Measurements from ENCODE around the gene FBN2. TPM values are rescaled to one million over a fixed set of nuclear protein-coding genes. Genes with fewer than 3 reads are reported as not detected.
"Not testable (repeated sequence)": the region's sequence is repeated elsewhere in the genome, so short reads cannot be mapped to it uniquely, and the experiment has no call there.

Gene FBN2
- polyA plus RNA-seq, 1 experiment, result 157 TPM

DNA sequence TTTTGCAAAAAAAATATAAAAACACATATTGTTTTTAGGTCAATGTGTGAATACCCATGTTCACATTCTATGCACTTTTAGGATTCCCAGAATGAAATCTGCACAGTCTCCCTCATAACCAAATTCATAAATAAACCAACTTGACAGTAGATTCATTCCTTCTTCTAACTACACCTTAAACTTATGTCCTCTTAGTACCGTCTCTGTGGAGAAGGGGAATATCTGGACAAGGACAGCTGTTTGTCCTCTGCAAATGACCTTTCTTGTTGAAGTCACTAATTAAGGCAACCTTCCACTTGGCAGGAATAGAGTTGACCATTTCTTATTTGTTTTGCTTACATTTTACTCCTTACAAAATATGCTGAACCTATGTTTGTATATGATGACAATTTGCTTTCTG lies 71.1 kb downstream of the FBN2 start:
- Histone ChIP-seq H3K27me3 (ENCODE audit: control insufficient read depth, insufficient read depth, low read length) (no peaks in the 10 kb centered on the region), H3K4me3 (ENCODE audit: low read depth, low read length) (no peak overlapping the region), H3K36me3 (ENCODE audit: control insufficient read depth, insufficient read depth, low read length) (peaks cover 4% of the 10 kb centered on the region; the same call in 1 of the 2 replicates)
- TF ChIP-seq, protein P1, sequence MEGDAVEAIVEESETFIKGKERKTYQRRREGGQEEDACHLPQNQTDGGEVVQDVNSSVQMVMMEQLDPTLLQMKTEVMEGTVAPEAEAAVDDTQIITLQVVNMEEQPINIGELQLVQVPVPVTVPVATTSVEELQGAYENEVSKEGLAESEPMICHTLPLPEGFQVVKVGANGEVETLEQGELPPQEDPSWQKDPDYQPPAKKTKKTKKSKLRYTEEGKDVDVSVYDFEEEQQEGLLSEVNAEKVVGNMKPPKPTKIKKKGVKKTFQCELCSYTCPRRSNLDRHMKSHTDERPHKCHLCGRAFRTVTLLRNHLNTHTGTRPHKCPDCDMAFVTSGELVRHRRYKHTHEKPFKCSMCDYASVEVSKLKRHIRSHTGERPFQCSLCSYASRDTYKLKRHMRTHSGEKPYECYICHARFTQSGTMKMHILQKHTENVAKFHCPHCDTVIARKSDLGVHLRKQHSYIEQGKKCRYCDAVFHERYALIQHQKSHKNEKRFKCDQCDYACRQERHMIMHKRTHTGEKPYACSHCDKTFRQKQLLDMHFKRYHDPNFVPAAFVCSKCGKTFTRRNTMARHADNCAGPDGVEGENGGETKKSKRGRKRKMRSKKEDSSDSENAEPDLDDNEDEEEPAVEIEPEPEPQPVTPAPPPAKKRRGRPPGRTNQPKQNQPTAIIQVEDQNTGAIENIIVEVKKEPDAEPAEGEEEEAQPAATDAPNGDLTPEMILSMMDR (IDR thresholded peaks at IDR 0.05; ENCODE audit: insufficient read depth, low read depth, low read length), result no peak
- ChIA-PET POLR2A (no interaction called here), CTCF (no interaction called here)
- no peak for DNase-seq (ENCODE audit: low read depth)

DNA sequence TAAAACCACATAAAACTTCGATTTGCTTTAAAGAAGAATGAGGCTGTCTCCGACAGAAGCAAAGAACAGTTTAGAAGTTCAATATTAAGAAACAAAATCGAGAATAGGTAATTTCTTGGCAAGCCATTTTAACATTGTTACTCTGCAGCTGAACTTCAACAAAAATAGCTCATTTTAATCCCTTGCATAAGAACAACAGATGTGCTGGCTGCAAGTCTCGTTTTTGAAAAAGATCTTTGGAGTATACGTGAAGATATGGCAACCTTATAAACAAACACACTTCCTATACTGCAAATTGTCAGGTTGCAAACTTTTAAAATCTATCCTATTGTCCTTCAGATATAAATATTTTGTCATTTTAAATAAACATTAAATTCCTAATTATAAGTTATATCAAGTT lies 71.5 kb downstream of the FBN2 start:
- no peaks in the 10 kb centered on the region for H3K27me3 ChIP-seq (ENCODE audit: control insufficient read depth, insufficient read depth, low read length)
- DNase-seq (ENCODE audit: low read depth), result no peak
- H3K4me3 ChIP-seq (ENCODE audit: low read depth, low read length), result no peak overlapping the region
- POLR2A ChIA-PET, result no interaction called here
- peaks cover 4% of the 10 kb centered on the region; the same call in 1 of the 2 replicates for H3K36me3 ChIP-seq (ENCODE audit: control insufficient read depth, insufficient read depth, low read length)
- TF ChIP-seq, protein P1 (IDR thresholded peaks at IDR 0.05; ENCODE audit: insufficient read depth, low read depth, low read length), result no peak
- CTCF ChIA-PET, result no interaction called here

DNA sequence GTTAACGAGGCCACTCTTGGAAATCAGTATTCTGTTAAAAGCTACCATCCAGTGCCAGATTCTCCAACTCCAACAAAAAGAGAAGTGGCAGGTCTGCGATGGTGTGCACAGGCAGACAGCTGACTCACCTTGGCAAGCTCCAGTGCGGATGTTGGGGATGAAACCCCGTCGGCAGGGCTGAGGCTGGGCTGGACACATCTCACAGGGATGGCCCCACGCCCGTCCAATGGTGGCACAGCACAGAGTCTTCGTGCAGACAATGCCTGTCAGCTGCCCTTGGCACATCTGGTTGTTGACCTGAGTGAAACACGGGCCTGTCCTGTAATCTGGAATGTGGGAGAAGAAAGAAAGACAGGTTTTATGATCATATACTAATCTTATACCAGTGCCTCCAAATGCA lies 73.4 kb downstream of the FBN2 start:
- POLR2A ChIA-PET, result no interaction called here
- DNase-seq (ENCODE audit: low read depth), result no peak

DNA sequence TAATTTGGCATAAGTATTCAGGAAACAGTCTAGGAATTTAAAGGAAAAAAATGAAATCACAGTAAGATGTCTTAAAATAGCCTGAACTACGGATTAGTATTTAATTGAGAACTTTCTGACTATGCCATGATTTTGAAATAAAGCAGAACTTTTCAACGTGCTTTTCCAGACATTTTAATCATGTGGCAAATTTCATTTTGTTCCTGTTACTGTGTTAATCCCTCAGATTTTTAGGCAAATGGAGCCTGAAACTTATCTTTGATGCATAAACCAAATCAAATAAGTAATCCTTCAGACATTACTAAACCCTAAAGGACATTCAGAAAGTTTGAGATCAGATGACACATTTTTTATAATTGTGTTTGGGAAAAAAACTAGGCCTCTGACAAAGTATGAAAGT lies 75.7 kb downstream of the FBN2 start:
- ChIA-PET POLR2A (interaction anchor here (0.5 kb wide), 1 partner anchor 113 kb away, joined by 6 read pairs; no protein-coding TSS in a partner anchor), CTCF (no interaction called here)
- DNase-seq (ENCODE audit: low read depth), result no peak
- Histone ChIP-seq H3K36me3 (ENCODE audit: control insufficient read depth, insufficient read depth, low read length) (peaks cover 3% of the 10 kb centered on the region; the same call in 1 of the 2 replicates), H3K27me3 (ENCODE audit: control insufficient read depth, insufficient read depth, low read length) (no peaks in the 10 kb centered on the region), H3K4me3 (ENCODE audit: low read depth, low read length) (no peak overlapping the region)
- TF ChIP-seq, protein P1 (IDR thresholded peaks at IDR 0.05; ENCODE audit: insufficient read depth, low read depth, low read length), result no peak

More for the DNA sequence above, 73.4 kb downstream of the FBN2 start:
- no peak overlapping the region for H3K4me3 ChIP-seq (ENCODE audit: low read depth, low read length)
- CTCF ChIA-PET, result no interaction called here
- no peaks in the 10 kb centered on the region for H3K27me3 ChIP-seq (ENCODE audit: control insufficient read depth, insufficient read depth, low read length)
- H3K36me3 ChIP-seq (ENCODE audit: control insufficient read depth, insufficient read depth, low read length), result peaks cover 4% of the 10 kb centered on the region; the same call in 1 of the 2 replicates
- TF ChIP-seq, protein P1 (IDR thresholded peaks at IDR 0.05; ENCODE audit: insufficient read depth, low read depth, low read length), result no peak

DNA sequence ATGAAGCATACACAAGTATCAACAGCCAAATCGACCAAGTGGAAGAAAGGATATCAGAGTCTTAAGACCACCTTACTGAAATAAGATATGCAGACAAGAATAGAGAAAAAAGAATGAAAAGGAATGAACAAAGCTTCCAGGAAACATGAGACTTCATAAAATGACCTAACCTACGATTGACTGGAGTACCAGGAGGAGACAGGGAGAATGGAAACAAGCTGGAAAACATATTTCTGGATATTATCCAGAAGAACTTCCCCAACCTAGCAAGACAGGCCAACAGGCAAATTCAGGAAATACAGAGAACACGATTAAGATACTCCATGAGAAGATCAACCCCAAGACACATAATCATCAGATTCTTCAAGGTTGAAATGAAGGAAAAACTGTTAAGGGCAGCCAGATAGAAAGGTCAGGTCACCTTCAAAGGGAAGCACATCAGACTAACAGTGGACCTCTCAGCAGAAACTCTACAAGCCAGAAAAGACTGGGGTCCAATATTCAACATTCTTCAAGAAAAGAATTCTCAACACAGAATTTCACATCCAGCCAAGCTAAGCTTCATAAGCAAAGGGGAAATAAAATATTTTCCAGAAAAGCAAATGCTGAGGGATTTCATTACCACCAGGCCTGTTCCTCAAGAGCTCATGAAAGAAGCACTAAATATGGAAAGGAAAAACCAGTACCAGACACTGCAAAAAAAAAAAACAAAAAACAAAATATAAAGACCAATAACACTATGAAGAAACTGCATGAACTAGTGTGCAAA lies 80.7 kb downstream of the FBN2 start:
- not testable (repeated sequence) for H3K27me3 ChIP-seq (ENCODE audit: control insufficient read depth, insufficient read depth, low read length); DNase-seq (ENCODE audit: low read depth); H3K4me3 ChIP-seq (ENCODE audit: low read depth, low read length); H3K36me3 ChIP-seq (ENCODE audit: control insufficient read depth, insufficient read depth, low read length)
- CTCF ChIA-PET, result interaction anchor here (1.3 kb wide), 1 partner anchor 26 kb away, joined by 4 read pairs; no protein-coding TSS in a partner anchor
- POLR2A ChIA-PET, result interaction anchor here (0.6 kb wide), 1 partner anchor 48 kb away, joined by 5 read pairs; no protein-coding TSS in a partner anchor
